Hepatocyte (in vitro differentiated cells): ENCODE measurements around the gene AK1. TPM values are rescaled to one million over a fixed set of nuclear protein-coding genes. Genes with fewer than 3 reads are reported as not detected.

Experiments used
- DNase-seq: peaks from one replicate; pipeline ENCODE4 v3.0.0-alpha.2; 2016; ENCODE audit warnings: low spot score
- H2AFZ ChIP-seq: fragments of 200-600 bp; sonication (generic); 2 replicates; pipeline ENCODE4 v1.6.0; 2016; ENCODE audit warnings: antibody characterized with exemption, mild to moderate bottlenecking
- H3K27ac ChIP-seq: fragments of 200-600 bp; sonication (generic); 2 replicates; pipeline ENCODE4 v1.5.1; 2016; ENCODE audit warnings: mild to moderate bottlenecking
- H3K27me3 ChIP-seq: fragments of 200-600 bp; sonication (generic); 2 replicates; pipeline ENCODE4 v1.6.1; 2016
- H3K36me3 ChIP-seq: fragments of 200-600 bp; sonication (generic); replicated peaks from 2 replicates; pipeline ENCODE4 v1.5.1; 2016; ENCODE audit warnings: low read depth; ENCODE audit not compliant: insufficient read depth
- H3K4me1 ChIP-seq: fragments of 200-600 bp; sonication (generic); 2 replicates; pipeline ENCODE4 v1.5.1; 2016; ENCODE audit warnings: mild to moderate bottlenecking, moderate library complexity; ENCODE audit not compliant: insufficient read depth
- H3K4me2 ChIP-seq: fragments of 200-600 bp; sonication (generic); 2 replicates; pipeline ENCODE4 v1.6.0; 2016
- H3K4me3 ChIP-seq: fragments of 200-600 bp; sonication (generic); 2 replicates; pipeline ENCODE4 v1.5.1; 2016; ENCODE audit warnings: mild to moderate bottlenecking
- H3K79me2 ChIP-seq: fragments of 200-600 bp; sonication (generic); 2 replicates; pipeline ENCODE4 v1.6.0; 2017; ENCODE audit warnings: mild to moderate bottlenecking
- H3K9me2 ChIP-seq: fragments of 200-600 bp; sonication (generic); replicated peaks from 2 replicates; pipeline ENCODE4 v1.6.0; 2017; ENCODE audit warnings: mild to moderate bottlenecking; ENCODE audit not compliant: insufficient read depth
- H3K9me3 ChIP-seq: fragments of 200-600 bp; sonication (generic); 2 replicates; pipeline ENCODE4 v1.5.1; 2016; ENCODE audit warnings: low read depth, mild to moderate bottlenecking
- H4K20me1 ChIP-seq: fragments of 200-600 bp; sonication (generic); 2 replicates; pipeline ENCODE4 v1.6.0; 2016; ENCODE audit warnings: mild to moderate bottlenecking; ENCODE audit not compliant: insufficient read depth, poor library complexity, severe bottlenecking
- EZH2 ChIP-seq: fragments of 200-600 bp; sonication (generic); IDR thresholded peaks from 2 replicates; pipeline ENCODE4 v1.6.1; 2016; ENCODE audit warnings: antibody characterized with exemption, mild to moderate bottlenecking, borderline replicate concordance
- EZH2phosphoT487 ChIP-seq: fragments of 200-600 bp; sonication (generic); IDR thresholded peaks from one replicate; pipeline ENCODE4 v1.6.1; 2018; ENCODE audit warnings: antibody characterized with exemption, mild to moderate bottlenecking, low read depth, moderate library complexity; ENCODE audit not compliant: unreplicated experiment, severe bottlenecking
- WGBS: methylation state at CpG from one replicate; pipeline ENCODE4 v1.1.6; 2016; ENCODE audit warnings: low lambda C conversion rate; ENCODE audit errors: missing lambda C conversion rate; 5-methylcytosine and 5-hydroxymethylcytosine counted together
- polyA plus RNA-seq: library from polyadenylated mRNA; unstranded; fragments of >200 nt; fragmentation: Nextera tagmentation; extraction: Ambion mirVana; gene quantifications from 2 replicates; pipeline ENCODE4 v1.2.1, GENCODE V29; 2016
- total RNA-seq: library from RNA; depleted of rRNA; stranded (reverse); fragments of >200 nt; gene quantifications from 2 replicates; pipeline ENCODE4 v1.2.3, GENCODE V29; 2014
- TF ChIP-seq, protein P1 (sequence below): fragments of 200-600 bp; sonication (generic); IDR thresholded peaks from 2 replicates; pipeline ENCODE4 v1.5.1; 2016; ENCODE audit warnings: antibody characterized with exemption, mild to moderate bottlenecking; ENCODE audit not compliant: poor library complexity

AK1 gene
- total and polyA plus RNA-seq, 2 experiments from 2014 or later: 28.3 to 91.3 TPM

DNA sequence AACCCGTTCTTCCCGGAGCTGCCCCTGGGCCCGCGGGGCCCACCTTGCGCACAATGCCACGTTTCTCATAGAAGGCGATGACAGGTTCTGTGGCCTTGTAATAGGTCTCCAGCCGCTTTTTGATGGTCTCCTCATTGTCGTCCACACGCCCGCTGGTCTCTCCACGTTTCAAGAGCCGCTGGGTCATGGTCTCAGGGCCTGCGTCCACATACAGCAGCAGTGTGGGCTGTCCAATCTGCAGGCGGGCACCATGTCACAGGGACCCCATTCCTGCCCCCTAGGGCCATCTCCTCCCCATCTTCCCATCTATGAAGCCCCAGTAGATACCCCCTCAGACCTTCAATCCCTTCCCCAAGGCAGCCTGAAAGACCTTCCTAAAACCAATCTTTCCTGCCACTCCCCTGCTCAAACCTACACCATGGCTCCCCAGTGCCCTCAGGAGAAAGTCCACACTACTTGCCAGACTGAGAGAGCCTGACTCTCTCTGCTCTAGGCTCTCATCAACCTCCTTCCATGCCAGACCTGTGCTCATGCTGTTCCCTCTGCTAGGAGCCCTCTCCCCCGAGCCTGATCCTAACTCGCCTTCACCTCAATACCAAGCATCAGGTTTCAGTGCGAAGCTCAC is 9.1 kb downstream of the AK1 start:
- TF ChIP-seq EZH2phosphoT487 (no peak), EZH2 (no peak)
- TF ChIP-seq, protein P1, sequence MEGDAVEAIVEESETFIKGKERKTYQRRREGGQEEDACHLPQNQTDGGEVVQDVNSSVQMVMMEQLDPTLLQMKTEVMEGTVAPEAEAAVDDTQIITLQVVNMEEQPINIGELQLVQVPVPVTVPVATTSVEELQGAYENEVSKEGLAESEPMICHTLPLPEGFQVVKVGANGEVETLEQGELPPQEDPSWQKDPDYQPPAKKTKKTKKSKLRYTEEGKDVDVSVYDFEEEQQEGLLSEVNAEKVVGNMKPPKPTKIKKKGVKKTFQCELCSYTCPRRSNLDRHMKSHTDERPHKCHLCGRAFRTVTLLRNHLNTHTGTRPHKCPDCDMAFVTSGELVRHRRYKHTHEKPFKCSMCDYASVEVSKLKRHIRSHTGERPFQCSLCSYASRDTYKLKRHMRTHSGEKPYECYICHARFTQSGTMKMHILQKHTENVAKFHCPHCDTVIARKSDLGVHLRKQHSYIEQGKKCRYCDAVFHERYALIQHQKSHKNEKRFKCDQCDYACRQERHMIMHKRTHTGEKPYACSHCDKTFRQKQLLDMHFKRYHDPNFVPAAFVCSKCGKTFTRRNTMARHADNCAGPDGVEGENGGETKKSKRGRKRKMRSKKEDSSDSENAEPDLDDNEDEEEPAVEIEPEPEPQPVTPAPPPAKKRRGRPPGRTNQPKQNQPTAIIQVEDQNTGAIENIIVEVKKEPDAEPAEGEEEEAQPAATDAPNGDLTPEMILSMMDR: no peak
- WGBS: 94% methylated on average over 18 of the region's 18 CpGs
- Histone ChIP-seq H3K36me3 (no peaks in the 10 kb centered on the region), H3K4me2 (no peak overlapping the region), H4K20me1 (no peaks in the 10 kb centered on the region), H3K27me3 (no peaks in the 10 kb centered on the region), H3K4me3 (no peak overlapping the region), H3K27ac (no peak overlapping the region), H3K4me1 (peaks cover 11% of the 10 kb centered on the region), H2AFZ (no peak overlapping the region), H3K9me3 (no peaks in the 10 kb centered on the region), H3K79me2 (no peaks in the 10 kb centered on the region), H3K9me2 (no peaks in the 10 kb centered on the region)
- DNase-seq: no peak

DNA sequence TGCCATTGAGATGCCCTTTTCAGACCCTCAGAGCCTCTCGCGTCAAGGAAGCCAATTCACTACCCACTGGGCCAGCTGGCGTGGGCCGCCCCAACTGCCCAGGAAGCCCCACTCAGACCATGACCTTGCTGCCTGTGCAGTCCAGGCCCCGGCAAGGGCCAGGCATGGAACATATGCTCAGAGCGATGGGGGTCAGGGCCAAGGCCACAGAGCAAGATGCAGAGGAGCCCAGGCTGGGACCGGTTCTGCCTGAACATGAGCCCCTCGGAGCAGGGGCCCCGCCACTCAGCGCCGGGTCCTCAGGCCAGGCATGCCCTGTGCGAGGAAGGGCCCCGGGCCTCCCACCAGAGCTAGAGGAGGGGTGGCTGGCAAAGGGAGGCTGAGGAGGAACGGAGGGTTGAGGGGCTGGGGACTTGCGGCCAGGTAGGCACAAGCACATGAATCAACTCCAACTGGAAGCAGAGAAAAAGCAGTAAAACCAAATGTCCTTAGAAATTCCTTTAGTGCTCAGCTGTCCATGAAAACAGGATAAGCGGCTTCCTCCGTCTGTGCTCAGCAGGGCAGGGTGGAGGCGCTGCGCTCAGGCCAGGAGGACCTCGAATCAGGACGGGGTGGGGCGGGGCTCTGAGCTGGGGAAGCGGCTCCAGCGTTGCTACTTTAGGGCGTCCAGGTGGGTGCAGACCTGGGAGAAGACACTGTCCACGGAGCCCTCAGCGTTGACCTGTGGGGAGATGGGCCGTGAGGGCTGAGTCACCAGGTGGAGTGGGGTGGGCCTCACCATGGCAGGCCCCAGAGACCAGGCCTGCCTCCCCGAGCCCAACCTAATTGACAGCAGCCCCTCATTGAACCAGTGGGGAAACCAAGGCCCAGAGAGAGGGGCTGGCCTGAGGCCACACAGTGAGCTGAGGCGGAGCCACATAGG is 9.9 kb downstream of the AK1 start:
- Histone ChIP-seq H3K9me3 (no peaks in the 10 kb centered on the region), H4K20me1 (no peaks in the 10 kb centered on the region), H3K4me1 (peaks cover 11% of the 10 kb centered on the region), H3K4me2 (no peak overlapping the region), H2AFZ (no peak overlapping the region), H3K4me3 (no peak overlapping the region), H3K27ac (no peak overlapping the region), H3K27me3 (no peaks in the 10 kb centered on the region), H3K79me2 (no peaks in the 10 kb centered on the region), H3K9me2 (no peaks in the 10 kb centered on the region), H3K36me3 (no peaks in the 10 kb centered on the region)
- no peak for TF ChIP-seq EZH2phosphoT487
- TF ChIP-seq, protein P1: no peak
- no peak for TF ChIP-seq EZH2
- 87% methylated on average over 28 of the region's 30 CpGs for WGBS
- DNase-seq: no peak

DNA sequence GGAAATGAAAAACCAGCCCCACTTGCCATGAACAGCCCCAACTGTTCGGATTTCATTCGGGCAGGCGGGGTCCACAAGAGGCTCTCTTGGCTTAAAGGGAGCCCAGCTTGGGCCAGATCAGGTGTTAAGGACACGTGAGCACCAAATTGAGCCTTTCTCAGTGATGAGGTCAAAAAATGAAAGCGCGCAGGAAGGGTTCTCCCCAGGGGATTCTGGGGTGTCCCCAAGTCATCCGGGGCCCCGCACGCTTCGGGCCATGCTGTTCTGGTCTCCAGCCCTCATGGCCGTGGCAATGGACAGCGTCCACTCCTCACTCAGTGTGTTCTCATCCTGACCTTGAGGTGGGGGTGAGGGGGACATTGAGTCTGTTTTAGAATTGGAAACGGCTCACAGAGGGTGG is 10.9 kb downstream of the AK1 start:
- H3K27ac ChIP-seq: no peak overlapping the region
- H3K9me2 ChIP-seq: no peaks in the 10 kb centered on the region
- H4K20me1 ChIP-seq: no peaks in the 10 kb centered on the region
- H3K4me3 ChIP-seq: no peak overlapping the region
- 95% methylated on average over 13 of the region's 13 CpGs for WGBS
- no peak overlapping the region for H3K4me2 ChIP-seq
- no peak for DNase-seq
- no peaks in the 10 kb centered on the region for H3K79me2 ChIP-seq
- no peaks in the 10 kb centered on the region for H3K27me3 ChIP-seq
- H3K4me1 ChIP-seq: peaks cover 11% of the 10 kb centered on the region
- TF ChIP-seq EZH2phosphoT487 (no peak), EZH2 (no peak)
- TF ChIP-seq, protein P1: no peak
- H3K9me3 ChIP-seq: no peaks in the 10 kb centered on the region
- H2AFZ ChIP-seq: no peak overlapping the region
- H3K36me3 ChIP-seq: no peaks in the 10 kb centered on the region
